T follicular helper cell (primary cell): ENCODE measurements around the gene TECPR2.
"Not testable (repeated sequence)": the region's sequence is repeated elsewhere in the genome, so short reads cannot be mapped to it uniquely, and the experiment has no call there.

ENCODE experiments used
- DNase-seq: peaks from one replicate; pipeline ENCODE4 v3.0.0-alpha.2; 2020; ENCODE audit warnings: low read depth

Gene TECPR2

DNA sequence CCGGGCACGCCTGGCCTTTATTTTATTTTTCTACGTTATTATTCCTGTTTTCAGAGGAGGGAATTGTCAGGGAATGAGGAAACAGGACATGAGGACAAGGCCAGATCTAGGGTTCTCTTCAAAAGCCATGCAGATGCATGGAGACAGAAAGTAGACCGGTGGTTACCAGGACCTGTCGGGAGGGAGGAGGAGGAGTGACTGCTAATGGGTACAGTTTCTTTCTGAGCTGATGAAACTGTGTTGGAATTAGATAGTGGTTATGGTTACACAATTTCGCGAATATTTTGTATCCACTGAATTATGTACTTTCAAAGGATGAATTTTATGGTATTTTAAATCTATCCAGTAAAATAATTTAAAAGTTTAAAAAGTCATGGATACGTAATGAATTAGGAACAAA is 31.9 kb upstream of the TECPR2 start:
- no peak for DNase-seq

DNA sequence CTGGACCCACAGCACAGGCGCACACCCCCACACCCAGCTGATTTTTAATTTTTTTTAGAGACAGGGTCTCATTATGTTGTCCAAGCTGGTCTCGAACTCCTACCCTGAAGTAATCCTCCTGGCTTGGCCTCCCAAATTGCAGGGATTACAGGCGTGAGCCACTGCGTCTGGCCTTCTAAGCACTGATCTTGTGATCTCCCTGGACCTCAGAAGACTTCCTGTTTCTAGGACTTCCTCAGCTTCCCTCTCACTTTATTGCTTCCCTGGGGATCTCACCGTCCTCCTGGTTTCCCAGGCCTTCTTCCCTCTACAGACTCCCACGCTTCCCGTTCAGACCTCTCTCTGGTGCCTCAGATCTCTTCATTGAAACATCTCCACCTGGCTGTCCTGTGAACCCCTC is 29.4 kb upstream of the TECPR2 start:
- no peak for DNase-seq

DNA sequence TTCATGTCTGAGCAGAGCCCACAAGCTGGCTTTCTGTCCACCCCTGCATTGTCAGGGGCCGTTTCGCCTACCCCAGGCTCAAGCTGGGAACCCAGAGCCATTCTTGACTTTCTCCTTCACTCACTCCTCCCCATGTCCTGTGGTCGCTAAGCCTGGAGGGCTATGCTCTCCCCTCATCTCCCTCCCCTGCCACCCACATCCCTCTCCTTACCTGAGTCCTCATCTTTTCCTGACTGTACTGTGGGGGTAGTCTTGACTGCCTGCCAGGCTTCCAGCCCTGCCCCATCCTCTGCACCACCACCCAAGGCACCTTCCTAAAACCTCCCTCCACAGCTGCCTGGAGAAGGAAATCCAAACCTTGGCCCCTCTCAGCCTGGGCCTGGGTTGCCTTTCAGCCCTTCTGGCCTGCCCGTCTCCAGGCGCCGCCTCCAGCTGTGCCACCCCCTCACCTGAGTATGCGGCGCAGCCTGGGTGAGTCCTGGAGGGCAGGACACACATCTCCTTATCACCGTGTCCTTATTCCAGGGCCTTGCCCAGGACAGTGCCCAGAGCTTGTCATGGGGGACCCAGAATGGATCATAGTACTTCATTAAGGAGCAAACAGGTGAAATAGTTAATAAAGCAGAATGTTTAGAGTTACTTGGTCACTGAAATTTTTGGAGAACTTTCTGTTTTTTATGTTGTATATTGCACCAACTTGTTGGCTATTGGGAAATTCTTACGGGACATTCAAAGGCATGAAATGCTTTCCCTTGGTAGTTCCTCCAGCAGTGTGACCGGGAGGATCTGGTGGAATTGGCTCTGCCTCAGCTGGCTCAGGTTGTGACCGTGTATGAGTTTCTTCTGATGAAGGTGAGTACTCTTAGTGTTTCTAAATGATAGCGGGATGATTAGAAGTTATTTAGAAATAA is 28.7 kb upstream of the TECPR2 start:
- no peak for DNase-seq

DNA sequence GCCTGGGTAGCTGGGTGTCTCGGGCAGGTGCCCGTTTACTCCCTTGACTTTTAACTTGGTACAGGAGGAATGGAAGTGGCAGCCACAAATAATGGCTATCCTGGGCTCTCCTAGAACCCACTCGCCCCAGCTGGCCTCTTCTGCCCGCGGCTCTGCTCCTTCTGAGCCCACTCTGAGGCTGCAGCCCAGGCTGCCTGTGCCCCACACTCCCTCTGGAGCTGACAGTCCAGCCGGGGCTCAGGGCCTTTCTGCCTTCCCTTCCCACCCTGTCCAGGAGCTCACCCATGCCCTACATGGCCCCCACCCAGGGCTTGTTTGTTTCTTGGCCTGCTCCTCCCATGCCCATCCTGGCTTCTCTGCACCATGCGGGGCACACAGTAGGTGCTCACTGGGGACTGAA is 27.6 kb upstream of the TECPR2 start:
- DNase-seq = no peak

DNA sequence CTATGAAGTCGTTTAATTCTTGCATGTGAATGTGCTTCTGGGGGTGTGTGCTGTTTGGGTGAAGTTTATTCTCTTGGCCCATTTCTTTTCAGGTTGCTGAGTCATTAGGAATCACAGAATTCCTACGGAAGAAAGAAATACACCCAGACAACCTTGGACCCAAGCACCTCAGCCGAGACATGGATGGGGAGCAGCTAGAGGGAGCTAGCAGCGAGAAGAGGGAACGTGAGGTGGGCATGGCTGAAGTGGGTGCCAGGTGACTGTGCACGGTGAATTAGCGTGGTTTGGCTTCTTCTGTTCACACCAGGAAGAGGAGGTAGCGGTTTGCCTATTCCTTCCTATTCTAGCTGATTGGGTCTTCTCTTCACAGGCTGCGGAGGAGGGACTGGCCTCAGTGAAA is 24.0 kb upstream of the TECPR2 start:
- DNase-seq = no peak

DNA sequence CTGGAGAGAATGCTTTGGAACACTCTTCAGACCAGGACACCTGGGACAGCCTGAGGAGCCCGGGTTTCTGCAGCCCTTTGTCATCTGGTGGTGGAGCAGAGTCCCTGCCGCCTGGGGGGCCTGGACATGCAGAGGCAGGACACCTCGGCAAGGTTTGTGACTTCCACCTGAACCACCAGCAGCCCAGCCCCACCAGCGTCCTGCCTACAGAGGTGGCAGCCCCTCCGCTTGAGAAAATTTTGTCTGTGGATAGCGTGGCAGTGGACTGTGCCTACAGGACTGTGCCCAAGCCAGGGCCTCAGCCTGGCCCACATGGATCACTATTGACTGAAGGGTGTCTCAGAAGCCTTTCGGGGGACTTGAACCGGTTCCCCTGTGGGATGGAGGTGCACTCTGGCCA is 21.2 kb upstream of the TECPR2 start:
- no peak for DNase-seq

DNA sequence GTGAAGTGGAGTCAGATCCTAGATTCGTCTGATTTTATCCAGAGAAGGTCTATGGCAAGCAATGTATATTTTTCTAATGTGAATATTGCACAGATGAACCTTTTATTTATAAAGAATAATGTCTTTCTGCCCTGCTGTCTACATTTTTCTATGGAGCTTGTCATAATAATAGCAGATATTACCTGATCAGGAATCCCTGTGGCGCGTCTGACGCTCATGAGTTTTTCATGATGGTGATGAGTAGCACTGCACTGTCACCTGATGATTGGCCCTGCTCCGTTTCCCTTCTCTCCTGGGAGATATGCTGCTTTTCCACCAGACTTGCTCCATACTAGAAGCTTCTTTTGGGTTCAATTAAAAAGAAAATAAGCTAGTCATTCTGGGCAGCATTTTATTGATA is 20.5 kb upstream of the TECPR2 start:
- DNase-seq = no peak

DNA sequence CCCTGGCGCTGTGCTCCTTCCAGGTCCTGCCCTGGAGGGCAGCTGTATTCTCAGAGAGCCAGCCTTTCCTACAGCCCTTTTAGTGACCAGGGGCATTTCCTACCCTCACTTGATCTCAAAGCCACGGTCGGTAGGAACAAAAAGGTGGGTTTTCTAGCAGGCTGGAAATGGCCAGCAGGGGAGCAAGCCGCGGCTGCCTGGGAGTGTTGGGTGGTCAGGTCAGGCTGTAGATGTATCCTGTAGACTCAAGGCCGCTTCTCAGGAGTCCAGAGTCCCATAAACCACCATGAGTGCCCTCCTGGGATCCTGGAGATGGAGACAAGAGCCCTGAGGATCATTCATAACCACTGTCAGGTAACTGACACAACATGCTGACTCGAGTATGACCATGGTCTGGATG is 18.7 kb upstream of the TECPR2 start:
- DNase-seq = no peak

DNA sequence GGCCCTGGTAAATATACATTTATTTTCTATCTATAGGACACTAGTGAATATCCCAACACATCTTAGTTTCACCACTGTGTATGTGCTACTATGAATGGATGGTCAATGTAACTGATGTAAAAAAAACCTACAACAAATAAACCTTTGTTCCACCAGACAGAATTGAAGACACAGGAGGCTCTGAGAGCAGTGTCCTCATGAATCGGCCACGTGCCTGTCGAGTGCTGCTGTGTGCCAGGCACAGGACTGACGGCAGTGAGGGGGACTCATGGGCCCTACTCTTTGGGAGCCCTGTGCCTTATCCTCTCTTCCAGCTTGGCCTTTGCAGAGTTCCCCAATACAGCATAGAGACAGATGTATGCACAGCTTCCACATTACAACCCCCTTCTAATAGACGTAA is 18.3 kb upstream of the TECPR2 start:
- no peak for DNase-seq

DNA sequence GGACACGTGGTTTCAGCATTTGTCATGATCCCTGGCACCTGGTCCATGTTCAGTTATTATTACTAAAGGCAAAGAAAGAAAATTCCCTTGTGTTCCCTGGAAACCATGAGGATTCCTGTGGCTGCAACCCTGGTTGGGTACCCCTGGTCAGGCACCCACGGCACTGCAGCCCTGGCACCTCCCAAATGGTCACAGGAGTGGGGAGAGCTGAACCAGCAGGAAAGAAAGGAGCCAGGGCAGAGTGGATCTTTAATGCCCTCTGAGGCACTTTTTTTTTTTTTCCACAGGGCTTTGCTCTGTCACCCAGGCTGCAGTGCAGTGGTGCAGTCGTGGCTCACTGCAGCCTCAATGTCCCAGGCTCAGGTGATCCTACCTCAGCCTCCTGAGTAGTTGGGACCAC is 17.5 kb upstream of the TECPR2 start:
- DNase-seq = no peak

DNA sequence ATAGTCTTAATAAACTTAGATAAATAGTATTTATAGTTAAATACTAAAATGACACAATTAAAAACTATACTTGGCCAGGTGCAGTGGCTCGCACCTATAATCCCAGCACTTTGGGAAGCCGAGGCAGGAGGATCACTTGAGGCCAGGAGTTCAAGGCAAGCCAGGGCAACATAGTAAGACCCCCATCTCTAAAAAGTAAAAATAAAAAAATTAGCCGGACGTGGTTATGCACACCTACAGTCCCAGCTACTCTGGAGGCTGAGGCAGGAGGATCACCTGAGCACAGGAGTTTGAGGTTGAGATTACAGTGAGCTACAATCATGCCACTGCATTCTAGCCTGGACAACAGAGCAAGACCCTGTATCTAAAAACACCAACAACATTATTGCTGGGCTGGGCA is 16.1 kb upstream of the TECPR2 start:
- DNase-seq = no peak

DNA sequence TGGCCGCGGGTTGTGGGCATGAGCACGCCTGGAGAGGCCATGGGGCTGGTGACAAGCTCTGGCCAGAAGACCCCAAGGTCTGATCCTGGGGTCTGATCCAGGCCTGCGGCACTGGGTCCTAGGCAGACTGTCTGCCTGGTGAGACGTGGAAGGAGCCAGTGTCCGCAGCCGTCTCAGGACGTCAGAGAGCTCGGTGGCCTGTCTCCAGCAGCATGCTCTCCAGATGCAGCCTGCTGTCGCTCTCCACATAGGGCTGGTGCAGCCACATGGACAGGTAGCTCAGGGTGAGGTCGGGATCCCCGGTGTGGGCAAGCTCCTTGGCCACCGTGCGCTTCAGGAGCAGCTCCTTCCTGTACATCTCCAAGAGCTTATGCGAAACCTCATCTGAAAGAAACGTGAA is 14.4 kb upstream of the TECPR2 start:
- DNase-seq = no peak

DNA sequence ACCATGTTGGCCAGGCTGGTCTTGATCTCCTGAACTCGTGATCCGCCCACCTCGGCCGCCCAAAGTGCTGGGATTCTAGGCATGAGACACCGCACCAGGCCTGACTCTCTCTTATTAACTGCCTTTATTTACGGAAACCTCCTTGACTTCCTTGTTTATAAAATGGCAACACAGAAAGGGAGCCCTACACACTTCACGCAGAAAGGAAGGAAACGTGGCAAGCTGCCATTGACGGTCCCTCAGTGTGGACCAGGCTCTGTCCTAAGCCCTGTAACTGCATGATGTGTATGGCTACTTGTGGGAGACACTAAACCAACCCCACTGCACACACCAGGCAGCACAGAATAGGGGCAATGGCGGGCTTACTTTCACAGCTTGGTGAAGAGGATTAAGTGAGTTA is 11.7 kb upstream of the TECPR2 start:
- no peak for DNase-seq

DNA sequence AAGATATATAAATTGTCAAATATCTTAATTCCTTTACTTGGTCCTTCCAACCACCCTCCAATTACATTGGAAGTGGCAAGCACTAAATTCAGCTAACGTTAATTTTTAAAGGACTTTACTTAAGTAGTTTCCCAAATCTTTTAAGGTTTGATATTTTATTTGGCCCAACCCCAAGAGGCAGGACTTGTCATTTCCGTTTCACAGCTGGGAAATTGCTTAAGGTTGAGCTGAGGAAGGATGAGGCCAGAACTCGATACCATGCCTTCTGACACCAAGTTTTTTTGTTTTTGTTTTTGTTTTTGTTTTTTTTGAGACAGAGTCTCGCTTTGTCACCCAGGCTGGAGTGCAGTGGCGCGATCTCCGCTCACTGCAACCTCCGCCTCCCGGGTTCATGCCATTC is 11.1 kb upstream of the TECPR2 start:
- not testable (repeated sequence) for DNase-seq

DNA sequence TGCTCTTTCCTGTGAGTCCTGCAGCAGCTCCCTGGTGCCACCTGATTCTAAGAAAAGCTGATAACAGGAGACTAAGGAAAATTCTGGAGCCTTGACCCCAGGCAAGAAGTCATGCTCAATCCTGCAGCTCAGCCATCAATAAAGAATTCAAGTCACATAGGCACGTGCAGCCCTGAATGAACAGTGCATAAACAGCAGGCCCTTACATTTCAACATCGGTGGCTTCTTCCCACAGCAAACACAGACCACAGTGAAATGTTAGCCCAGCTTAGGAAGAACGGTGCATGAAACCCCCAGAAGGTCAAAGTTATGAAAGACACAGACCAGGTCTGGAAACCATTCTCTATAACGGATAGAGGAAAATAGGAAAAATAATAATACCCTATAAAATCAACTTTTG is 10.5 kb upstream of the TECPR2 start:
- no peak for DNase-seq

DNA sequence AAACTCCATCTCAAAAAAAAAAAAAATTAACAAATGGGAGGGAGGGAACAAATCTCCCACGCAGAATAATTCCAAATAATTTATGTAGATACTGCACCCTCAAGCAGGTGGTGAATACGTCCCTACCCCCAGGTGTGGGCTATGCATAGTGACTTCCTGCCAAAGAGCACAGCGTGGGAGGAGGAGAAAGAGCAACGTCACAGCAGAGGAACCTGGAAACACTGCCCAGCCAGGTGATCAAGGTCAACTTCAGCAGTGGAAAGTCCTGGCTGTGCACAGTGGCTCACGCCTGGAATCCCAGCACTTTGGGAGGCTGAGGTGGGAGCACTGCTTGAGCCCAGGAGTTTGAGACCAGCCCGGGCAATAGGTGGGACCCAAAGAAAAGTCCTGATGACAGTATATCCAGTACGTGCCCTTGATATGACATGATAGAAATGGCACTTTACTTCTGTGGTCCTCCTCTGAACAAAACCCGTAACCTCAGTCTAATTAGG is 9.6 kb upstream of the TECPR2 start:
- DNase-seq = no peak

DNA sequence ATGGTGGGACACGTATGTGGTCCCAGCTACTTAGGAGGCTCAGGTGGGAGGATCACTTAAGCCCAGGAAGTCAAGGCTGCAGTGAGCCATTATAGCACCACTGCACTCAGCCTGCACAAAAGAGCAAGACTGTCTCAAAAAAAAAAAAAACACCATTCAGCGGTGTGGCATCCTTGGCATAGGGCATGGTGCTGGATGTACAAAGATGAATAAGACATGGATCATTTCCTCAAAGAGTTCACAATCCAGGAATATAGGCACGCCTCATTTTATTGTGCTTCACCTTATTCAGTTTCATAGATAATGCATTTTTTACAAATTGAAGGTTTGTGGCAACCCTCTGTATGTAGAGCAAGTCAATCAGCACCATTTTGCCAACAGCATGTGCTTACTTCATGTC is 6.5 kb upstream of the TECPR2 start:
- DNase-seq = no peak

DNA sequence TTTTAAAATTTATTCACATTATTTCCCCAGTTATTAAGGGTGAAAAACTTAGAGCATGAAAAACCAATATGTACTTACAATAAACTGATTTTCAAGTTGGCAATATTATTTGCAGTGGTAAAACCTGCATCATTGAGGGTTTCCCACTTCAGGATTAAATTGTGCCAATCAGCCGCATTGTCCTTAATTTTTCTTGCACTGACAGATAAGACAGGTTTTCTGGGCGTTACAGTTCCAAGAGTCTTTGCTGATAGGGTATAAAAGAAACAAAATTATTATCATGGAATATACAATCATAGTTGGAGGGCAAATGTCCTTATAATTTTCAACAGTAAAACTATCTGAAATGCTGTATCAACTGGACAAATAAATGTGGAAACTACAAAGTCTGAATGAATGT is 3.4 kb upstream of the TECPR2 start:
- DNase-seq = no peak

DNA sequence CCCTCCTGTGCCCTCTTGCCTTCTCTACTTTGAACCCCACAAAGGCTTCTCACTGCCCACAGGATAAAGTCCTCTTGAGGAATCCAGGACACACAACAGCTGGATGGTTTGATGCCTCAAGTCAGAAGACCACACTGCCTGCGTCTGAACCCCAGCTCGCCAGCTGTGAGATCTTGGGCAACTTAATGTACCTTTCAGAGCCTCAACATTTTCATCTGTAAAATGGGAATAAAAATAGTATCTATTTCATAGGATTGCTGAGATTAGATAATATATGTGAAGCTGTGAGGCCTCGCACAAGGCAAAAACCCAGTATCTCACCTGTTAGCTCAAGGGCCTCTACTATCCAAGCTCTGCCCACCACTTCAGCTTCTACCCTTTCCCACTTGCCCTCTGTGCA is 2.4 kb upstream of the TECPR2 start:
- no peak for DNase-seq

DNA sequence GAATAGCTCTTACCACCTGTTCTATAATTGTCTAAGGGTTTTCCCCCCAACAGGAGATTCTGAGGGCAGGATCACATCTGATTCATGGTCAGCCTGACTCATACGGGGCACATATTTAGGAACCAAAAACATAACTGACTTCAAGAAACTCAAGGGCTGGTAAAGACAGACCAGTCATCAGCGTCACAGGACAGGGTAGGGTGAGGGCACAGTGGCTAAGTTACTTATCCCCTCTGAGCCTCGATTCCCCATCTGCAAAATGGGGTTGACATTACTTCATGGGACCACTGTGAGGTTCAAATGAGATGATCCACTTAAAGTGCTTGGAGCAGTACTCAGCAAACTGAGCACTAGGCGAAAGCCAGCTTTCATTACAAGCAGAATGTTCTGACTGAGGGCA is 657 bp upstream of the TECPR2 start:
- DNase-seq = no peak

DNA sequence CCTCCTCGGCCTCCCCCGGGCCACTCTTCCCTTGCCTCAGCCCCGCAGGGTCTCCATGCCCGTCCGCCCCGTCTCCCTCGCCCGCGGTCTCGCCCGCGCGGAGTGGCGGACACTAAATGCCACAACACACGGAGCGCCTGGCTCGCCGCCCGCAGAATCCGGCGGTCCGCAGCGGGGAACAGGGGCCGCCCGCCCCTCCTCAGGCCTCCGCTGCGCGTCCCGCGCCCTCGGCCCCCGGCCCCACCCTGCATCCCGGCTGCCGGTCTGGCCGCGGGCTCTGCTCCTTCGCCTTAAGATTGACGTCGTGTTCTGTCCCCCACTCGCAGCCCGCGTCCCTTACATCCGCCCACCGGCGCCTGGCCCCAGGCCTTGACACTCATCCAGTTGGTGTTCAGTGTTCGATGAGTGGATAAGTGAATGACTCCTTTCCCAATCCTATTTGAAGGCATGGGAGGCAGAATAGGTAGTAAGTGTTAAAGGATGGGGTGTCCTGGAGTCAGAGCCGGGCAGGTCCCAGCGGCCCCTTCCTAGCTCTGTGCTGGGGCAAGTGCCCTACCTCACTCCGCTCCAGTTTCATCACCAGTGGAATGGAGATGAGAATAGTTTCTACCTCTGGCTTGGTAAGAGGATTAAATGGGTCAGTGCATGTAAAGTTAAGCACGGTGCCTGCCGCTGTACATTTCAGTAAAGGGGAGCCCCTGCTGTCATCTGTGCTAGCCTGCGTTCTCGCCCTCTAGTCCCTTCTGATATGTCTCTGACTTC is 622 bp downstream of the TECPR2 start:
- peak; percentile 2 for DNase-seq

DNA sequence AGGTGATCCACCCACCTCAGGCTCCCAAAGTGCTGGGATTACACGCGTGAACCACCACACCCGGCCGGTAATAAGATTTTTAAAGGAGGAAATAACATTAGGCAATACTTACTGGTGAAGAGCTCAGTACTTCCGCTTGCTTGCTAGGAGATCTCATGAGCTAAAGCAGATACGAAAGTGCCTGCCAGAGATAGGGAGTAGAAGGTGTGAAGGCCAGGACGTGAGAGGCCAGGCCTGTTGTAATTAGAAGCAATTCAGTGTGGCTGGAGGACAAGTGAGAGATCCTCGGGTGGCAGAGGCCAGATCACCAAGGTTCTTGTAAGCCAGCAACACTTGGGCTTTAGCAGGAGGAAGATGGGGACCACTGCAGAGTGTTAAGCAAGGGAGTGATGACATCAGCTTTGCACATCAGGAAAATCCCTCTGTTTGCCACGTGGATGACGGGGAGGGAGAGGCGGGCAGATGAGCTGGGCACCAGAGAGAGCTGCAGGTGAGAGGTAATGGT is 7.6 kb downstream of the TECPR2 start:
- DNase-seq = no peak

DNA sequence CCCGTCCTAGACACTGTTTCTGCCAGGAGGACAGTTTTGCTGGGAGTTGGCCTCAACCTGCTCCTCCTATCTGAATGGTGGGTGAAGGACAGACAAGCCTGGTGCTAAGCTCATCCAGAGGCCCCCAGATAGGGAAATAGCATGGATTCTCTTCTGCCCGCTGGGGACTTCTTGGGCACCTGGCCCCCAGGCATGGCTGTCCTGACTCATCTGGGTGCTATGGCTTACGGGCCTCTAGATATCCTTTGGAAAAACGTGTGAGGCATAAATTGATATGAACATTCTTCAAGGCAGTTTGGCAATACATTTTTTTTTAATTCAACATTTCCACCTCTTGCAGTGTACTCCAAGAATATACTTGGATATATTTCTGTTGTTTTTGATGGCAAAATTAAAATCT is 8.6 kb downstream of the TECPR2 start:
- no peak for DNase-seq
